Inflammatory macrophage treated with lipopolysaccharide for 1 hour (primary cell): Measurements from ENCODE around the gene ENKUR.
A peak's percentile ranks its signal among the peaks of the same experiment; 100 is the strongest.
"Not testable (repeated sequence)": the region's sequence is repeated elsewhere in the genome, so short reads cannot be mapped to it uniquely, and the experiment has no call there.

Experiments
- DNase-seq, 2 donors: peaks; one replicate each; pipeline ENCODE4 v3.0.0-alpha.2; 2020 to 2022

The ENKUR gene

DNA sequence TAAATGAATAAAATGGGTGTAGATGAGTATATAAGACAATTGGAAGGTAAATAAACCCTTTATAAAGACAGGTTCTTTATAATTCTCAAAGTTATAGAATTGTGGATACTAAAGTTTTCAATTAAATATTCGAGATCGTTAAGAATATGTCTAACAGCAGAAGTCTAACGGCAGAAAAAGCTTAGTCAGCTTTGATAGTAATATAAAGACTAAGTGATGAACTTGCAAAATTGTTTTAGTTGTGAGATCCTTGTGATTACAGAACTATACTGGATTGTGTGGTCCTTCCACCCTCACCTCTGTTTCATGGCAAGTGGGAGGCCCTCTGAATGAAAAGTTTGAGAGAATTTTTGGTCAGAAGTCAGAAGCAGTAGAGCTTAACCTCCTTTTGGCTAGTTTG is 2.7 kb upstream of the ENKUR start:
- DNase-seq = no peak

DNA sequence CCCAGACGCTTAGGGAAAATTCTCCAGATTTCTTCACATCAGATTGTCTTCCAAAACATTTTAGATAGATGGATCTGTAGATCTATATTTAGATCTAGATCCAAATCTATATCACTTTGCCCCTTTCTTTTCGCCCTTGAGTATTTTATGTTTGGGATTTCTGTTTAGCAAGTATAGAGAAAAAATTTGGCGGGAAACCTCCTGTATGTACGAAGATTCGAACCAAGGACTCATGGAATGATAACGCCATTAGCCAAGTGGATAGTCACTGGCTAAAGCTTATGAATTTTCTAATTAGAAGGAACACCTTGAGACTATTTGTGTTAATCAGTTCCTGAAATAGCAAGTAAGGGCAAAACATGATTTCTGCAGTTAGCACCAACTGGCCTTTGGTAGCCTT is 1.7 kb upstream of the ENKUR start:
- no peak for DNase-seq

DNA sequence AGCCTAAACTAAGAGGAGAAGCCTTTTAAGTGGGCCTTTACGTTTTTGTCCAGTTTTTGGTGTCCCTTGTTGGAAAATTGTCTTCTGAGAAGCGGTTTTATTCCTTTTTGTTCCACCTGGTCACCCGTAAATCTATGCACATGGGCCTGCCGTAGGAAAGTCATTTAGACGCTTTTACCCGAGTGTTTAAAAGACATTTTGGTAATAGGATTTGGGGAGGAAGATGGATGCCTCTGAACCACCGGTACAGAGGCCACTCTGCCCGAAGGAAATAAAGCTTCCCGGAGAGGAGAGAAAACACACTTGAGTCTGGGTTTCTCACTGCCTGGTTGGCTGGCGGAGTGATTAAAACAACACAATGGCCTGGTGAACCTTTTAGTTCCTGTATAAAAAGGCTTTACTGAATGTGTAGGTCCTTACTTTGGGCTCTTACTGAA is 1.2 kb upstream of the ENKUR start:
- peak in 1 of 2 donors; percentile 9 for DNase-seq

DNA sequence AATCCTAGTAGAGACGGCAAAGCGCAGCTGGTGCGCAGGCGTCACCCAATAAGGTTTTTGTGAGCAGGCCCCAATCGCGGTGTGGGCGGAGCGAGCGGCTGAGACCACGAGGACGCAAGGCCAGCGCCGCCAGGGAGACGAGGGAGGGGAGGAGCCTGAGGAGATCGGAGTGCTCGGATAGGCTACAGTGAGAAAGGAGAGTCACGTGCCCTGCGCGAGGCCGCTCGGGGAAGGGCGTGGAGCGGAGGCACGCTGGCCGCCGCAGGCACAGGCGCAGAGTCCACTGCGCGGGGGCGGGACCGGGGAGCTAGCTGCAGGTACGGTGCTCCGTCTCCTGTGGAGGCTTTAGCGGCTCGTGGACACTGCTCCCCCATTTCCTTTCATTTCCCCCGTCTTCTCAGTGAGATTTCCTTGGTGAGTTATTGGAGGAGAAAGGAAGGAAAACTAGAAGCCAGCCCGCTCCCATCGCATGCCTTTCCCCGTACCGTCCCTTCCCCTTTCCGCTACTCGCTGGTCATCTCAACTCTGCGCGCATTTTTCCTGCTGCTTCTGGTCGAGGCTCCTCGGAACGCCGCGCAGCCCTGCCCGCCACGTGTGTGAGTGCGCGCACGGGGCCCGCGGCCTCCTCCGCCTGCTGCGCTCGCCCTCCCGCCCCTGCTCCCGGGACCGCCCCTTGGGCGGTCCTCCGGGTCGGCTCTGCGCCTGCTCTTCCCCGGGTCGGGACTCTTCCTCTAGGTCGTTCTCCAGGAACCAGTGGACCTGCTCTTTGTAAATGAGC is 607 bp upstream of the ENKUR start, which contains the start of gene THNSL1:
THNSL1 (plus strand) TSS at position 237 of the 778 bp plus-strand sequence. CDS start 6,612 bp downstream, outside the sequence.
- DNase-seq = peak; percentile 96 to 99

DNA sequence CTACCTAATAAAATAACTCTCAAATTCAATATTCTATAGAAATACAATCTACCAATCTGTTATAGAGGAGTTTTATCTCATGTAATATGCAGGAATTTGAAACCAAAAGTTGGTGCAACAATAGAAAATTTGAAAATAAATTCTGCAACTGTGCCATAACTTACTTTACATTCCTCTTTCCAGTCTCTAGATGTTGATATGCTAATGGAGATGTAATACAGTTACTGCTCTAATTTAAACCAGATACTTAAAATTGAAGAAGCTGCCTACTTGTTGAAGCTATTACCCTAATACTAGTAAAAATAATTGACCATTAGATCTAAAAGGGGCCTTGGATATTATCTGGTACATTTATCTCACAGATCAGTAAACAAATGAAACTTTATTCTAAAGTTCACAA is 1.4 kb downstream of the ENKUR start:
- no peak for DNase-seq

DNA sequence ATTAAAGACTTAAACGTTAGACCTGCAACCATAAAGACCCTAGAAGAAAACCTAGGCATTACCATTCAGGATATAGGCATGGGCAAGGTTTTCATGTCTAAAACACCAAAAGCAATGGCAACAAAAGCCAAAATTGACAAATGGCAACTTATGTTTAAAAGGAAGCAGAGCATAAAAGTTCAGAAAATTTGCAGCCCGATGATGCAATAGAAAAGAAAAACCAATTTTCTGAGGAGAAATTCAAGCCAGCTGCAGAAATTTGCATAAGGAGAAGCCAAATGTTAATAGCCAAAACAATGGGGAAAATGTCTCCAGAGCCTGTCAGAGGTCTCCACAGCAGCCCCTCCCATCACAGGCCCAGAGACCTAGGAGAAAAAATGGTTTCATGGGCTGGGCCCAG is 4.4 kb downstream of the ENKUR start:
- DNase-seq = not testable (repeated sequence)

DNA sequence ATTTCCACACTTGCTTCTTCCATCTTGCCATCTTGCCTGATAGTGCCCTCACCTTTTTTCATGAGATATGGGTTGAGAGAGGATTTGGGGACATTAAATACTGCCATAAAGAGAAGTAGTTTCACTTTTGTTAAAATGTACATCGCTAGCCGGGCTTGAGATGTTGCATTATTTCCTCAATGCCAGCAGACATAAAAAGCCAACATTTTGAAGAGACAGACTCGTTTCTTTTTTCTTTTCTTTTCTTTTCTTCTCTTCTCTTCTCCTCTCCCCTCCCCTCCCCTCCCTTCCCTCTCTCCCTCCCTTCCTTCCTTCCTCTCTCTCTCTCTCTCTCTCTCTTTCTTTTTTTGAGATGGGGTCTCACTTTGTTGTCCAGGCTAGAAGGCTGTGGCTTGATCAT is 17.9 kb downstream of the ENKUR start:
- no peak for DNase-seq

DNA sequence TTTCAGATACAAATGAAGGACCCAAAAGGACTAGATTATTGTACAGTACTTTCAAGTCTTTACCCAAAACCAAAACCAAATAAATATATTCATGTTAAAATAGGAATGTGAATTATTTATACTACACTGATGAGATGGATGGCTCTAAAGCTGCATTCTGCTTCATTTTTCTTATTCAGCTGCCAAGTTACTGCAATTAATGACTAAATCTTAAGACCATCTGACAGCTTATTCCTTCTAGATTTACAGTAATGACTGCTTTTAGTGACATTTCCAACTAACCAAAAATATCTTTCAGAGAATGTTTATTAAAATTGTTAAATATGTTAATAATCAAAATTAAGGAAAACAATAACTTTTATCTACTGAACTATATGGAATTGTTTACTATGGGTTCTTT is 20.9 kb downstream of the ENKUR start:
- DNase-seq = no peak

DNA sequence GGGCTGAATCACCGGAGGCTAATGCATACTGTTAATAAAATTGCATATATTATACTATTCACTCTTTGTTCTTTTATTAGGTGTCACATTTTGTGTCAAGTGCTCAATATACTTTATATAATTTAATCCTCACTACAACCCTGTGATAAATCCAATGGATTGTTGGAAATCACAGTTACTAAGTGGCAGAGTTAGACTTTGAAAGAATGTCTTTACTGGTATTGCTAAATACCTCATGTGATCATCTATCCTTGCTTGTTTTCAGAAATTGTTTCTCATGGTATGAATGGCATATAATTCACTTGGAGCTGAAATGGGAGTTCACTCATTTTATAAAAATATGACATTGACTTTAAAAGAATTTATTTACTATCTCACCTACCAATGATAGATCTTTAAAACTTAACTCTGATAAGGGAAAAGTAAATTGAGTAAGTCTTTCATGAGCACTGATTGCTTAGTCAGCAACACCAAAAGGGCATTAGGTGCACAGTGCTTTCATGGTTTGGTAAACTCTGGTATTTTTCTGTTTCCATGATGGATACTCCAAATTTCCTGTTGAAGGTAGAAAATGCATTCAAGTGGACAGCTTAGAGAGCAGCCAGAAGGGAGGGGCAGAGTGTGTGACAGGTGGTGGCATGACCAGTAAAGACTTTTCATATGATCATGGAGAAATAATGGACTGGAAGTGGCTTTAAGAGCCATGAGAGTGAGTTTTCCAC is 22.6 kb downstream of the ENKUR start:
- DNase-seq = no peak

DNA sequence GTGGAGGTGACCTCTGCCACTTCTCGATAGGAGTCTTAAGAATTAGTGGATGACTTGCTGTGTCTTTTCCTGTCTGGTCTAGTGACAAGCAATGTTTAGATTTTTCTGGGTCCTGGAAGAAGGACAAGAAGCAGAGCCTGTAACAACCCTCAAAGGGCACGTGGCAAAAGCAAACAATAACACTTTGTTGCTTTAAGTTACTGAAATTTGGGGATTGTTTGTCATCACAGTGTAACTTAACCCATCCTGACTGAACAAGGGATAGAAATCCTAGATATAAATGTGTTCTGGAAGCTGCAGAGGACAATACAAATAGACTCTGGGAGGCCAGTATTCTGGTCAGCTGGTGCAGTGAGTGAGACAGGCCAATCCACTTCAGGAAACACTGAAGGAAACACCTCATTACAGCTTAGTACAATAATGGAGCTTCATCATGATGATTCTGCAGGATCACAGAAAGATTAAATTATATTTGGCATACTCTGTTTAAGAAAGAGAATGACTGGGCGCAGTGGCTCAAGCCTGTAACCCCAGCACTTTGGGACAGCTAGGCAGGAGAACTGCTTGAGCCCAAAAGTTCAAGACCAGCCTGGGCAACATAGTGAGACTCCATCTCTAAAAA is 23.3 kb downstream of the ENKUR start:
- DNase-seq = no peak

DNA sequence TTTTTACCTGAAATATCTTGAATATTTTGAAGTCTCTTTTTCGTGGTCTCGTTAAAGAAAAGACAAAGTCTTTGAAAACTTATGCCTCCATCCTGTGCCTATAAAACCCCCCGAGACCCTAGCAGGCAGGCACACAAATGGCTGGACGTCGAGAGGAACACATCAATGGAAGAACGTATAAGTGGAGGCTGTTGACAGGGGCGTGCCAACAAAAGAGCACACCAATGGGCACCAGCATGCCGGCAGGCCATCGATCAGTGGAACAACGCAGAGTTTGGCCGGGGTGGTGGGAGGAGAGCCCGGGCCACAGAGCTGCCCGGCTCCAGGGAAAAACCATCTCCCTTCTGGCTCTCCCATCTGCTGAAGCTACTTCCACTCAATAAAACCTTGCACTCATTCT is 24.7 kb downstream of the ENKUR start:
- DNase-seq = no peak

DNA sequence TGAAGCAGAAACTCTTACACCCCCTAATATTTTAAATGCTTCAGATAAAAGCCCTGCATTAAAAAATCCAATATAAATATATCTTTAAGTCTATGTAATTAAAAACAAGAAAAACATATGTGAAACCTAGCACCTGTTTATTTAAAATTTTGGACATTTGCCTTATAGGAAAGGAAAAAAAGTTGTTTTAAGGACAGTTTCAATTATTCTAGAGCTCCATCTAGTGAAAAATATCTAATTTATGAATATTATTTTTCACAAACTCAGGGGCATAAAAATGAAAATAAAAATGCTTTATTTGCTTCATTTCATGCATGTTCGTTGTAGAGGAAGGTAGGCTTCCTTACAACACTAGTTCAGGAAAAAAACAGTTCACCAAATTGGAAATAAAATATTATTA is 26.1 kb downstream of the ENKUR start:
- no peak for DNase-seq

DNA sequence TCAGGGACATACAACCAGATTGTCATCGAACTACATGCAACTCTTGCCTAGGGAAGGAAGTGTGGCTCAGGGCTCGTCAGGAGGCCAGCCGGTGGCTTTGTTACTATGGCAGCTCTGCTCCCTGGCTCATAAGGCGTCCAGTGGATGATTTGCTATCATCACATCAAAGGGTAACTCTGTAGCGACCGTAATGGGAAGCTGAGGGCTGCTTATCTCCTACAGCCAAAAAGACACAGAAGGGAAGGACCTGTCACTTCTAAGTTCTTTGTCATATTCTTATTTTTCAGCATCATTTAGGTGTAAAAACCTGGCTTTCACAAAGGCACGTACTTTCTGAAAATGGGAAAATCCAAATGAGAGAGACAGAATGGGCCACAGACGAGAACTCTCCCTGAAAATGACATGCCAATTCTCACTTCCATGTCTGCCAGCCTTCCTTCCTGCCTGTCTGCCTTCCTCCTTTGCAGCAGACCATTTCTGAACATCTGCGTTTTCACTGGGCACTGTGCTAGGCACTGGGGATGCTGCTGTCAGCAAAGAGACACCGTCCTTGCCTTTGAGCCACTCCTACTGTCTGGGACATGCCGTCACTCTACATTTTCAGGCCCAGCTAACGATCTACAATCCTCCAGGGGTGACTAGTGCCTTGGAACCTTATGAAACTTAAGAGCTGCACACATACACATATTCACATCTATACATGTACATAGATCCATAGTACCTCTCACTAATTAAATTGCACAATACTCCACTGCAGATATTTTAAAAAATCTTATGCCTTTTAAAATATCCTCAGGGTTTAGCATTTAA is 26.9 kb downstream of the ENKUR start:
- no peak for DNase-seq

DNA sequence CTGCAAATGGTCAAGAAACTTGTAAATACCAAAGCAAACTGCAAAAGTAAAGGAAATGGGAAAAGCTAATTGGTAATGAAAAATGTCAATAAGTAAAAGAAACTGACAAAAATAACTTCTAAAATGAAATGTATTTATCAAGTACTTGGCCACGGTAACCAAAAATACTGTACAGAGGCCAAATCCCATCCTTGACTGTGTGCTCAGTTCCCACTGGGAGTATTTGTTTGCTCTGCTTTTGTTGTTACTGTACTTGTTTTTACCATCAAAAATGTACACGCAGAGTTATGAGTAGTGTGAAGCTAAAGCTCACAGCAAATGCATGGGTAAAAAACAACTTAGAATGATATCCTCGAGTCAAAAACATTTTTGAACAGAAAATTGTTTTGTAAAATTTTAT is 31.1 kb downstream of the ENKUR start:
- DNase-seq = no peak

DNA sequence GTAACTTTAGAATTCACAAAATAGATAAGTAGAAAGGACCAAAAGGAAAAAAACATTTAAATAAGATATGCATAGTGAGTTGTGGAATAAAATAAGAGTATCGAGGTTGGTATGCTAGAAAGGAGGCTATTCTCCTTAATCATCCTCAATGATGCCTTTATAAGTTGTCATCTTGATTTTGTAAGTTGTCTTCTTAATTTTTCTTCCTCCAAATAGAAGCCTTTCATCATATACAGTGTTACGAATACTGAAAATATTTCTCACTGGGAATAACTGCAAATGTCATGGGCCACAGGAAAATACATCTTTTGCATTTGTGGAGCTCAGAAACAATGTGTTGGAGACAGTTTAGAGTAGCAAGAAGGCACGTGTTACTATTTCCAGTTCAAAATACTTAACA is 32.0 kb downstream of the ENKUR start:
- DNase-seq = no peak

DNA sequence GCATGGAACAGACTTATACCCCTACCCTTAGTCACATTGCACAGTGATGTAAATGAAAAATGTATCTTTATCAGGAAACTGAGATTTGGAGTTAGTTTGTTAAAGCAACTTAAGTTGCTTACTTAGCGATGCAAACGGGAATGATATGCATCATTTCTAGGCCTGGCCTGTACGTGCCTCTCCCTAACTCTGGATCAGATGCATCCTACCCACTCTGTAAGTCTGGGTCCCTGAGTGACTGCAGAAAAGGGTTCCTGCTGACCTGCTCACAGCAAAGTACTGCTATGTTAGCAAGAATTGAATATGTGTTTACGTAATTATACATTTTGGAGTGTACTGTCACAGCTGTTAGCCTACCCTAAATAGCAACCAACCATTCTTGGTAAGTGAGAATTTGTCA is 32.8 kb downstream of the ENKUR start:
- DNase-seq = no peak

DNA sequence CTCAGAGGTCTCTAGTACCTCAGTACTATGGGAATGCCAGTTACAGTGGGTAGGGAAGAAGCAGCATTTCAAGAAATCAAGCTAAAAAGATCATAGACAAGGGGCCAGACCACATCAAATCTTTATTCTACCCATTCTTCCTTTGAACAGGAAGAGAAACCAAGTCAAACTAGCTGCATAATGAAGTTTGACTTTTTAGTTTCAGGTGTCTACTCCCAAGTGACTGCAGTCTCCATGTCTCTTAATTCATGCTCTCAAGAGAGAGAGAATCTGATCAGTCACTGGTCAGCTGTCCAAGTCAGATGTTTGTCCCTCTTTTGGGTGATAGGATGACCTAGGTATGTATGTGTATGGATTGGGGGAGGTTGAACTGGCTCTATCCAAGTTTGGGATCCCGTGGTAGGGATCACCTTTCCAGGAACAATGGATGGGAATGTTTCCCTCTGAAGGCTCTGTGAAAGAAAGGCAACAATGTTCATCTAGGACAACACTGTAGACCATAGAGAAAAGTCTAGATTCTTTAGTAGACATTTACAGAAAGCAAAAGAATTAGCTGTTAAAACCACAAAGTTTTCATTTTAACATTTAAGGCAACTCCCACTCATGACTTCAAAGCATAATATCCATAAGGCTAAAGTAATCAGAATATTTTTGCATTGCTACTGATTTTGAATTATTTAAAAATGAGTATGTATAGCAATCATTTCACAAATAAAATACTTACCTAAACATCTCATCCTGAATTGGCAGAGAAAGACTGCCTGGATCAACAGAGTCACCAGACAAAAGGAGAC is 33.4 kb downstream of the ENKUR start:
- no peak for DNase-seq

DNA sequence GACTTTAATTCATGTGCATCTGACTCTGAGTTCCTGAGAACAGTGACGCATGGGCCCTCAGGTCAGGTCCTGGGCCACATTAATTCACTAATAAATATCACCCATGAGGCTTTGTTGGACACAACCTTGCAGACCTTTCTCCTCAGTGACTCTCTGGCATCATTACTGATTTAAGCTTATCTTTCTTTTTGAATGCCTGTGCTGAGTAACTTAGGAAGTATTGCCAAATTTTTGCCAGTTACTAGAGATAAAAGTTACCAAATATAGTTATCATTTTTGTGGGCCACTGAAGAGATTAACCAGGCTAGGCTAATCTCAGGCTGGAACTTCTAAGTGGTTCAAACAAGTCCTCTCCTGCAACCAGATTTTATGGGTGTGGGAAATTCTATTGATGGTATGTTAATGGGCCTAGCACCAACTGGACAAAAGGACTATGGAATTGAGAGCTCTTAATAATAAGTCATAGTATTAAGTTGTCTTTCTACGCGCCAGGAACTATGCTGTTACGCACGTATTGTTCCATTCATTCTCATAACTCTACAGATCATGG is 34.7 kb downstream of the ENKUR start:
- no peak for DNase-seq

DNA sequence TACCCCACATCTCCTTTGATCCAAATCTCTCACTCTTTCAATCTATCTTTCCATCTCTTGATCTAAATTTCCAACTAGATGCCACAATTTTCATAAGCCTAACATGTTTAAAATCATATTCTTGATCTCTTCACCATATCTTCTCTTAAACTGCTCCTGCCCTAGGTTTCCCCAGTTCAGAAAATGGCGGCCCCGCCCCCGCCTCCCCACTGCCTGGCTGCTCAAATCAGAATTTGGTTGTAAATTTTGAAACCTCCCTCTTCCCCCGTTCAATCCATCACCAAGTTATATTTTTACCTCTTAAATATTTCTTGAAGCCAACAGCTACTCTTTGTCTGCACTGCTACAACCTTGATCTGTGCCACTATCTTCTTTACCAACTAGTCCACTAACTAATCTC is 36.3 kb downstream of the ENKUR start:
- no peak for DNase-seq

DNA sequence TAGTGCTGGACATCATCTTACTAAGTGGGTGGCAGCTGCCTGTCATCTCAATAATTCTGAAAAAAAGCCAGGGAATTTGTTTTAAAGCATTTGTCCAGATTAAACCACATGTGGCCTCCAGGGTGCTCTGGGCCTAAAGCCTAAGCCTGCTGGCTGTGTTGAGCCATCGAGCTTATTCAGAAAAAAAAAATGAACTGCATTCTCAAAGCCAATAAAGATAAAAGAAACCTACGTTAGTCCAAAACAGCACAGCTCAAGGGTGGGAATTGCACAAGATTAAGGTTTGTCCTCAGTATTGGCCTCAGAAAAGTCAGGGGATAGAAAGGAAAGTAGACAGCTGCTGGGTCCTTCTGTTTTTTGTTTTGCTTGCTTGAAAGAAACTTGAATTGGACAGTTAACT is 41.0 kb downstream of the ENKUR start:
- no peak for DNase-seq

DNA sequence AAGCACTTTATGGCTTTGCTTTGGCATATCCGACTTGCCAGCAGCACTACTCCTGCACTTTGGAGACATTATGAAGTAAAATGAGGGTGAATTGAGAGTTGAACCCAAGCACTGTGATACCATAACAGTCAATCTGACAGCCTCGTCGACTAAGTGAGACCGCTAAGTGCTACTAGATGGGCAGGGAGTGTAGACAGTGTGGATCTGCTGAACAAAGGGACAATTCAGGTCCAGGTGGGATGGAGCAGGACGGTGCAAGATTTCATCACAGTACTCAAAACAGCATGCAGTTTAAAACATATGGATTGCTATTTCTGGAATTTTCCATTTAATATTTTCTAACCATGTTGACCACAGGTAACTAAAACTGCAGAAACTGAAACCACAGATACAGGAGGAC is 42.8 kb downstream of the ENKUR start:
- no peak for DNase-seq

DNA sequence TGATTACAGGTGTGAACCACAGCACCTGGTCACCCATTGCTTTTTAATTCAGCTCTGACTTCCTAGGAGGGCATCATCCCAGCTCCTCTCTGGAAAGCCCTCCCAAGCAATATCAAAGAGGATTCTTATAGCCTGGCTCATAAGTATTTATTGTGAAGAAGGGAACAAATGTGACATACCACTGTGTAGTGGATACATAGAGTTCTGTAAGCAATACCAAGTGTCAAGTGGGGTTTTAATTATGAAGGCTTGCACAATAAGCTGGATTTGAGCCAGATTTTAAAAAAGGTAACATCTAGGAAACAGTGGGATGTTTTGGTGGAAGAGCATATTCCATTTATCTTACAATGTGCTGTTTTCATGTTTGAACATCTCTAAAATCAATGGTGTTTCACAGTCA is 44.6 kb downstream of the ENKUR start:
- DNase-seq = no peak
